GM12892 (cell line): ENCODE results near the gene SEC63. TPM values are rescaled to one million over a fixed set of nuclear protein-coding genes. Genes with fewer than 3 reads are reported as not detected.
"Not testable (repeated sequence)": the region's sequence is repeated elsewhere in the genome, so short reads cannot be mapped to it uniquely, and the experiment has no call there.

Experiments
- DNase-seq: peaks from one replicate; pipeline ENCODE4 v3.0.0; 2011; ENCODE audit not compliant: insufficient read length
- FAIRE-seq: peaks from 2 replicates; lab custom pipeline; 2011; peaks lifted over from hg19 to GRCh38; lab: Jason Lieb, UNC
- POLR2A ChIP-seq: IDR thresholded peaks from 2 replicates; pipeline ENCODE4 v1.6.1; 2011; ENCODE audit warnings: low read depth, low read length, control low read depth
- POLR2AphosphoS5 ChIP-seq: IDR thresholded peaks from 2 replicates; pipeline ENCODE4 v1.6.1; 2011; ENCODE audit warnings: low read depth, low read length, control low read depth
- TAF1 ChIP-seq: IDR thresholded peaks from 2 replicates; pipeline ENCODE4 v1.6.1; 2011; ENCODE audit warnings: low read depth, mild to moderate bottlenecking, control low read depth, low read length, borderline replicate concordance
- polyA plus RNA-seq: library from polyadenylated mRNA; unstranded; fragments of >200 nt; gene quantifications from one replicate; pipeline ENCODE4 v1.2.1, GENCODE V29; 2012; ENCODE audit warnings: missing spikeins, inconsistent platforms; ENCODE audit not compliant: missing spikeins

SEC63 gene
- 37.0 TPM for polyA plus RNA-seq

GRCh38 chr6:107957909-107958688 lies at the start of gene SEC63:
SEC63 (minus strand) TSS chr6:107958208; CDS start chr6:107958009, 199 bp downstream.
- TF ChIP-seq POLR2A (peak; percentile 92), POLR2AphosphoS5 (peak; percentile 88), TAF1 (peak; percentile 64; the same call in 1 of the 2 replicates)
- FAIRE-seq (peak; percentile 93), DNase-seq (peak; percentile 87)

GRCh38 chr6:108005961-108006360 lies 48.0 kb upstream of the SEC63 start:
- no peak for TF ChIP-seq POLR2A
- no peak for TF ChIP-seq TAF1
- TF ChIP-seq POLR2AphosphoS5, result no peak
- DNase-seq (no peak), FAIRE-seq (no peak)

- TF ChIP-seq POLR2A, result no peak
- TF ChIP-seq POLR2AphosphoS5, result no peak
- TF ChIP-seq TAF1, result no peak
- no peak for FAIRE-seq
- no peak for DNase-seq
Measured at GRCh38 chr6:108004861-108005260, 46.9 kb upstream of the SEC63 start.

GRCh38 chr6:108002365-108003221 lies 44.6 kb upstream of the SEC63 start:
- no peak for TF ChIP-seq TAF1
- TF ChIP-seq POLR2A, result no peak
- no peak for TF ChIP-seq POLR2AphosphoS5
- FAIRE-seq, result no peak
- no peak for DNase-seq

- no peak for TF ChIP-seq TAF1
- TF ChIP-seq POLR2A, result no peak
- no peak for TF ChIP-seq POLR2AphosphoS5
- DNase-seq, result no peak
- no peak for FAIRE-seq
Measured at GRCh38 chr6:108001696-108002231, 43.8 kb upstream of the SEC63 start.

GRCh38 chr6:108000259-108000658 lies 42.3 kb upstream of the SEC63 start:
- not testable (repeated sequence) for FAIRE-seq, DNase-seq

- FAIRE-seq (no peak), DNase-seq (no peak)
- TF ChIP-seq POLR2A (no peak), TAF1 (no peak), POLR2AphosphoS5 (no peak)
Measured at GRCh38 chr6:107999341-107999740, 41.3 kb upstream of the SEC63 start.

GRCh38 chr6:107991772-107992550 lies 34.0 kb upstream of the SEC63 start:
- DNase-seq (no peak), FAIRE-seq (no peak)
- no peak for TF ChIP-seq POLR2A
- no peak for TF ChIP-seq TAF1
- TF ChIP-seq POLR2AphosphoS5, result no peak

- no peak for FAIRE-seq
- no peak for TF ChIP-seq POLR2A
- DNase-seq, result no peak
Measured at GRCh38 chr6:107991061-107991460, 33.1 kb upstream of the SEC63 start.

GRCh38 chr6:107990587-107990986 lies 32.6 kb upstream of the SEC63 start:
- not testable (repeated sequence) for DNase-seq, FAIRE-seq
